HG02885 (cell line): ENCODE measurements around the gene NDUFB6.
A peak's percentile ranks its signal among the peaks of the same experiment; 100 is the strongest.
"Not testable (repeated sequence)": the region's sequence is repeated elsewhere in the genome, so short reads cannot be mapped to it uniquely, and the experiment has no call there.

Experiments used
- ATAC-seq: cut with Tn5 transposase; IDR thresholded peaks from one replicate; pipeline ENCODE4 v1.9.1; 2021; ENCODE audit warnings: mild to moderate bottlenecking; ENCODE audit not compliant: unreplicated experiment, poor library complexity

Gene NDUFB6

DNA sequence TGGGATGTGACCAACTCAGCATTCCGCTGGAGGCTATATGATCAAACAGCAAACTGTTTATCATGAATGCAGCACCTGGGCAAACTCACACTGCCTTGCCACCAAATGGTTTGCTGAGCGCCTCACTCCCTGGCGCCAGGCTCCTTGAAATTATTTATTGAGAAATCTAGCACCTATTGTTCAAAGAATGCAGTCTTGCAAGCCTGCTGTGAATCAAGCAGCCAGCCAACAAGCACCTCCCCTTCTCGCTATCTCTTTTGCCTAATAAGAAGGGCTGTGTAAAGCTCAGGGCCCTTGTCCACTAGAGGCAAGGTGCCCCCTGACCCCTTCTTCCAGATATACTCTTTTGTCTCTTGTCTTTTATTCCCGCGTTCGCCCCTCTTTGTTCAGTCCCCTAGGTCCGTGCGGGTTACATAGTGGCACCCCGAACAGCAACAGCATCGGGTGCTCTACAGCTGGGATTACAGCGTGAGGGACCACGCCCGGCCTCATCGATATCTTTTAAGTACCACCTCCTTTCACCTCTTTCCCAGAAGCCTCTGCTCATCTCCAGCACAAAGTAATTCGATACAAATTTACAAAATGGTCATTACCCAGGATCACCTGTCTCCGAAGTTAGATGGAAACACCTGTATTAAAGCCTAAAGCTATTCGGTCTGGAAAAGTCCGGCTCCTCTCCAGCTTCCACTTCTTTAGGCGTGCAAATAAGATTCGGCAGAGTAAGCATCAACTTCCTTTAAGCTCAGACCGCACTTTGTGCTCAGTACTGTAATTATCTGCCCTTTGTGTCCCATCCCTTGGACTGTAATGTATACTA, 47.9 kb downstream of the NDUFB6 start:
- peak; percentile 38 for ATAC-seq

DNA sequence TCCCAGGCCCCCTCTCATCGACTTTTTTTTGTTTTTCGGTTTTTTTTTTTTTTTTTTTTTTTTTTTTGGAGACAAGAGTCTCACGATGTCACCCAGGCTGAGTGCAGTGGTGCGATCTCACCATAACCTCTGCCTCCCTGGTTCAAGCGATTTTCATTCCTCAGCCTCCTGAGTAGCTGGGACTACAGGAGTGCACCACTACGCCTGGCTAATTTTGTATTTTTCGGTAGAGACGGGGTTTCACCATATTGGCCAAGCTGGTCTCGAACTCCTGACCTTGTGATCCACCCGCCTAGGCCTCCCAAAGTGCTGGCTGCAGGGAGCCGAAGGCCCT, 48.4 kb downstream of the NDUFB6 start:
- ATAC-seq, result not testable (repeated sequence)

DNA sequence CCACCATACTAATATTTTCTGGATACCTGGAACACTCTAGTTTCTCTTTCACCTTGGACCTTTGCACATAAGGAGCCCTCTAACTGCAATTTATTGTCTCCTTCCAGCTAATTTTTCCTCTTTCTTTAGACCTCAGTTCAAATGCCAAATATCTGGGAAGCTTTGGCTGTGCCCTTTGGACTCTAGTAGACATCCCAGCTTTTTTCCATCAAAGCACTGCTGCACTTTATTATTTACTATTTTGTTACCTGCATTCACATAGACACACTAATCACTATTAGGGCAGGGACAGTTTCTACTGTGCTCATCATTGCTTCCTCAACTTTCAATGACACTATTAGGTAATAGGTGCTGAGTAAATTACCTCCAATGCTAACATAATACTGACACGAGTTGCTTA, 49.0 kb downstream of the NDUFB6 start:
- no peak for ATAC-seq

DNA sequence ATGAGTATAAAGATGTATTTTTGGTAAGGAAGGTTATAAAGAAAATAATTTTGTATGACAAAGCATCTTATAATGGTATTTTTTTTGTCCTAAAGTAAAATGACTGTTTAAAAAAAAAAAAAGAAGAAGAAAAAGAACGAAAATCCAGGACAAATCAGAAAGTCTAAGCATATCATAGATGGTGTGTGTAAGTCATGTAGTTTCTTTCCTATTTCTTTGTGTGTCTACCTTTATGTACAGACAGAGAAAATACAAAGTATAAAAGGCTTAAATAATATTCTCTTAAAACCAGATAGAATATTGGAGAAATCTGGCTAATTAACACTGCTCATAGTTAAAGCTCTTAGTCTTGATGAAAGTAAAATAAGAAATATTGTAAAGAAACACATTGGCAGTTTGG, 54.7 kb downstream of the NDUFB6 start:
- no peak for ATAC-seq

DNA sequence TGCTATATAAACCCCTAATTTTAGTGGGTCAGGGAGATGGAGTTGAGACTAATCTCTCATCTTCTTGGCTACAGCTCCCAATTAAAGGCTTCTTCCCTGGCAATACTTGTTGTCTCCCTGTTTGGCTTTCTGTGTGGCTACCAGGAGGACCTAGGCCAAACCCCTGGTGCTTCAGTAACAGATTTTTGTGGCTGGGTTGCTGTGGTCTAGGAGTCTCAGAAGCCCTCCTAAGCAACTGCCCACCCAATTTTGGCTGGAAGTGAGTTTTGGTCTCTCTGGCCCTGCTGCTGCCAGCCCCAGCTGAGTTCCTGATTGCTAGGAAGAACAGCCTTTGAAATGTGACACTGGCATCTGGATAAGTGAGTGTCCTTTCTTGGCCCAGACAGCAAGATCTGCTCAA, 56.7 kb downstream of the NDUFB6 start:
- no peak for ATAC-seq

DNA sequence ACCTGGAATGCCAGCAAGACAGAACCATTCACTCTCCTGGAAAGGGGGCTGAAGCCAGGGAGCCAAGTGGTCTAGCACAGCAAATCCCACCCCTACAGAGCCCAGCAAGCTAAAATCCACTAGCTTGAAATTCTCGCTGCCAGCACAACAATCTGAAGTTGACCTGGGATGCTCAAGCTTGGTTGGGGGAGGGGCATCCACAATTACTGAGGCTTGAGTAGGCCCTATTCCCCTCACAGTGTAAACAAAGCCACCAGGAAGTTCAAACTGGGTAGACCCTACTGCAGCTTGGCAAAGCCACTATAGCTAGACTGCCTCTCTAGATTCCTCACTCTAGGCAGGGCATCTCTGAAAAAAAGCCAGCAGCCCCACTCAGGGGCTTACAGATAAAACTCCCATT, 64.2 kb downstream of the NDUFB6 start:
- ATAC-seq, result no peak

DNA sequence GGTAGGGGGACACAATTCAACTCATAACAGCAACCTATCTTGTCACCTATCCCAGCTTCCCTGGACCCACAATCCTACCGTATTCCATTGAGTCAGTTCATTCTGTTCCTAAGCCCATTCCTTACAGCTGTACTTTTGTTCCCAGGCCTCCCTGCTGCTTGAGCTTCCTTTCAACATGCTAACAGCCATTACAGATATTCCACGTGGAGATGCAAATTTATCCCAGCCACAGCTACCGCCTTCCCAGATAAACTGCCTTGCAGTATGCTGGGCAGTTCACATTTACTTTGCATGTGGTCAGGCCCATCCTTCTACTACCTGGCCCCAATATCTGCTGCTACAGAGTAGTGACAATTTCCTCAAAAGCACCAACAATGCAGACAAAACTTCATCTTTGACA, 70.0 kb downstream of the NDUFB6 start:
- no peak for ATAC-seq
